Uterus (tissue), 4 donors: Measurements from ENCODE around the gene FARP2. TPM values are rescaled to one million over a fixed set of nuclear protein-coding genes. Genes with fewer than 3 reads are reported as not detected.

Source experiments
- DNase-seq, 2 donors: peaks; one replicate each; pipeline ENCODE4 v3.0.0-alpha.2; 2019 to 2020
- H3K27ac ChIP-seq, 2 donors: fragments of 200-600 bp; sonication (generic); 1 replicate in 1 of 2; 2 replicates in 1 of 2; pipeline ENCODE4 v1.5.1; 2016 to 2018
- H3K27me3 ChIP-seq, 2 donors: fragments of 200-600 bp; sonication (generic); one replicate each; pipeline ENCODE4 v1.5.1; 2018 to 2019; ENCODE audit warnings: control low read depth in 1 of 2
- H3K36me3 ChIP-seq, 2 donors: fragments of 200-600 bp; sonication (generic); one replicate each; pipeline ENCODE4 v1.5.1; 2019; ENCODE audit warnings: control low read depth in 1 of 2
- H3K4me1 ChIP-seq, 2 donors: fragments of 200-600 bp; sonication (generic); one replicate each; pipeline ENCODE4 v1.5.1; 2018 to 2019; ENCODE audit warnings: control low read depth in 1 of 2
- H3K4me3 ChIP-seq, 2 donors: fragments of 200-600 bp; sonication (generic); 1 replicate in 1 of 2; 2 replicates in 1 of 2; pipeline ENCODE4 v1.5.1; 2018 to 2019; ENCODE audit warnings: mild to moderate bottlenecking in 1 of 2
- H3K9me3 ChIP-seq, 2 donors: fragments of 200-600 bp; sonication (generic); one replicate each; pipeline ENCODE4 v1.5.1; 2019; ENCODE audit warnings: control low read depth in 1 of 2
- POLR2A ChIP-seq, 2 donors: fragments of 450-650 bp; IDR thresholded peaks; one replicate each; pipeline ENCODE4 v1.6.1; 2016; ENCODE audit warnings: antibody characterized with exemption in 2 of 2, mild to moderate bottlenecking in 1 of 2, moderate library complexity in 1 of 2
- intact Hi-C: fragments of 100-400 bp; cut with DNase I; formaldehyde crosslinking; loops from one replicate; pipeline ENCODE4 v1.15.1; 2023; ENCODE audit warnings: low total_unique reads
- total RNA-seq, 4 donors: library from RNA; depleted of rRNA in 3 of 4; stranded (reverse); fragments of >200 nt in 3 of 4; gene quantifications; one replicate each; pipeline versions ENCODE4 v1.1.0 to v1.2.4, GENCODE V29; 2014 to 2023
- TF ChIP-seq, protein P1 (sequence below), 4 experiments: fragments of 200-600 bp in 2 of 4; fragments of 450-650 bp in 2 of 4; sonication (generic) in 2 of 4; IDR thresholded peaks; one replicate each; pipeline ENCODE4 v1.5.1; 2016 to 2019; ENCODE audit warnings: antibody characterized with exemption in 4 of 4, mild to moderate bottlenecking in 2 of 4, moderate library complexity in 1 of 4
- donor health status: DM: yes; HTN: yes; CAD: no.

FARP2 gene
- total RNA-seq, 4 donors from 2014 or later = 20.0 to 92.0 (median 40.6) TPM

DNA sequence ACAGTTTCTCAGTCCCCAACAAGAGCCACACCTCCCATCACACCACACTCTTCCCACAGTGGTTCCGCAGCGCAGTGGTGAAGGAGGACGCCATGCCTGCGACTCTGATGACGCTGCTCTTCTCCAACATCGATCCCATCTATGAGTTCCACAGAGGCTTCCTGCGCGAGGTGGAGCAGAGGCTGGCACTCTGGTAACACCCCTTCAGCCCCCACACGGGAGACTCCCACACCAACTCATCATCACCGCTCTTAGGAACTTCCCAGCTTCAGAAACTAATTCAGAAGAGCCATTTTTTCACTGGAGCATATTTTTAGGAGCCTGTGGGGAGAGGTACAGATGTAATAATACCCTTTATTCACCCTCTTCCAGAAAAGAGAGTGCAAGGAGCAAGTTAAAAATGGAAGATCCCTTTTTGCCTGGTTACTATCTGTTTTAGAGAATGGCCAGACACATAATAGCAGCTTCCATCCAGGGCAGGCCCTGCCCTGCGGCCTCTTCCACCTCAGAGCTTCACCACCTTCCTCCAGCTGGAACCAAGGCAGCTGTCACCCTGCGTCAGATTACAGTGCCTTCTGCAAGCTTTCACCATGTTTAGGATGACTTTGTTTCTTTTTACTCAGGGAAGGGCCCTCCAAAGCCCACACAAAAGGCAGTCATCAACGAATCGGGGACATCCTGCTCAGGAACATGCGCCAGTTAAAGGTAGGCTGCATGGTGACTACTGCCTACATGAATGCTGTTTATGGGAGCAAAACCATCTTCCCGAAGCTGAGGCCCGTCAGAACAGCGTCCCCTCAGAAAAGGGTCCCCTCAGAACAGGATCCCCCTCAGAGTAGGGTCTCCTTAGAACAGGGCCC, 107.4 kb downstream of the FARP2 start:
- TF ChIP-seq POLR2A (IDR thresholded peaks at IDR 0.05) = no peak
- TF ChIP-seq, protein P1, sequence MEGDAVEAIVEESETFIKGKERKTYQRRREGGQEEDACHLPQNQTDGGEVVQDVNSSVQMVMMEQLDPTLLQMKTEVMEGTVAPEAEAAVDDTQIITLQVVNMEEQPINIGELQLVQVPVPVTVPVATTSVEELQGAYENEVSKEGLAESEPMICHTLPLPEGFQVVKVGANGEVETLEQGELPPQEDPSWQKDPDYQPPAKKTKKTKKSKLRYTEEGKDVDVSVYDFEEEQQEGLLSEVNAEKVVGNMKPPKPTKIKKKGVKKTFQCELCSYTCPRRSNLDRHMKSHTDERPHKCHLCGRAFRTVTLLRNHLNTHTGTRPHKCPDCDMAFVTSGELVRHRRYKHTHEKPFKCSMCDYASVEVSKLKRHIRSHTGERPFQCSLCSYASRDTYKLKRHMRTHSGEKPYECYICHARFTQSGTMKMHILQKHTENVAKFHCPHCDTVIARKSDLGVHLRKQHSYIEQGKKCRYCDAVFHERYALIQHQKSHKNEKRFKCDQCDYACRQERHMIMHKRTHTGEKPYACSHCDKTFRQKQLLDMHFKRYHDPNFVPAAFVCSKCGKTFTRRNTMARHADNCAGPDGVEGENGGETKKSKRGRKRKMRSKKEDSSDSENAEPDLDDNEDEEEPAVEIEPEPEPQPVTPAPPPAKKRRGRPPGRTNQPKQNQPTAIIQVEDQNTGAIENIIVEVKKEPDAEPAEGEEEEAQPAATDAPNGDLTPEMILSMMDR (IDR thresholded peaks at IDR 0.05) = no peak
- Histone ChIP-seq H3K4me1 (no peaks in the 10 kb centered on the region), H3K27me3 (no peaks in the 10 kb centered on the region), H3K36me3 (no peaks in the 10 kb centered on the region), H3K27ac (no peak overlapping the region), H3K4me3 (no peak overlapping the region), H3K9me3 (no peaks in the 10 kb centered on the region)
- DNase-seq = no peak
- intact Hi-C loops = no loop called here

DNA sequence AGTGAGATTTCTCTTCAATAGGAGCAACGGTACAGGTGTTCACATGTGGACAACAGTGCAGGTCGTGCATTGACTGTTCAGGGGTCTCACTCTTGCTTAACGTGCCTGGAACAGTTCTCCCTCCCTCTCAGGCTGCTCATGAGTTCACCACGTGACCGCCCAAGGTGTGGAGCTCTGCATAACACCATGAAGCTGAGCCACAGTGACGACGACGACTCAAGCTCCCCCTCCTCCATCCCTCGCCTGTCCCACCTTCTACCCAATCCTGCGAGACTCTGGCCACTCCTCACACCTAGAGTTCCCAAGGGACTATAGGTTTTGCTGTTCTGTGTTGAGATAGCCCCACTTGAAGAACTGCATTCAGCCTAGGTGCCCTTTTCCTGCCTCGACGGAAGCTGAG, 109.5 kb downstream of the FARP2 start:
- Histone ChIP-seq H3K9me3 (no peaks in the 10 kb centered on the region), H3K4me1 (no peaks in the 10 kb centered on the region), H3K4me3 (no peak overlapping the region), H3K27ac (no peak overlapping the region), H3K27me3 (no peaks in the 10 kb centered on the region), H3K36me3 (no peaks in the 10 kb centered on the region)
- TF ChIP-seq, protein P1 (IDR thresholded peaks at IDR 0.05) = no peak
- TF ChIP-seq POLR2A (IDR thresholded peaks at IDR 0.05) = no peak
- intact Hi-C loops = no loop called here
- DNase-seq = no peak

DNA sequence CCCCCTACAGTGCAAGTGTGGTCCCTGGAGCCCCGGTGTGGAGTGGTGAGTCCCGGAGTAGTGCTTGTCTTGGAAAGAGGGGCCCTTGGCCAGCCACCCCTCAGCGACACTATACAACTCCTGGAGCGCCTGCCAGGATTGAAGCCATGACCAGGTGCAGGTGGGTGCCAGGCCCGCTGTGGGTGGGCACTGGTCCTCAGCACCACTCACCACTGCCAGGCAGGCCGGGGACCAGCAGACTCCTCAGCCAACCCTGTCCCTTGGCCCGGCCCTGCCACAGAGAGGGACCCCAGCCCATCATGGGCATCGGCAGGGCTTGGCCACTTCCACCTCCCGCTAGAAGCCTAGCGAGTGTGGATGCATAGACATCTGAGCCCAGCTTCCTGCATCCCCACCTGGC, 110.1 kb downstream of the FARP2 start:
- H3K4me3 ChIP-seq = no peak overlapping the region
- DNase-seq = no peak
- TF ChIP-seq, protein P1 (IDR thresholded peaks at IDR 0.05) = no peak
- TF ChIP-seq POLR2A (IDR thresholded peaks at IDR 0.05) = no peak
- intact Hi-C loops = no loop called here
- no peaks in the 10 kb centered on the region for H3K9me3 ChIP-seq
- H3K36me3 ChIP-seq = no peaks in the 10 kb centered on the region
- H3K27me3 ChIP-seq = no peaks in the 10 kb centered on the region
- no peaks in the 10 kb centered on the region for H3K4me1 ChIP-seq
- H3K27ac ChIP-seq = no peak overlapping the region

DNA sequence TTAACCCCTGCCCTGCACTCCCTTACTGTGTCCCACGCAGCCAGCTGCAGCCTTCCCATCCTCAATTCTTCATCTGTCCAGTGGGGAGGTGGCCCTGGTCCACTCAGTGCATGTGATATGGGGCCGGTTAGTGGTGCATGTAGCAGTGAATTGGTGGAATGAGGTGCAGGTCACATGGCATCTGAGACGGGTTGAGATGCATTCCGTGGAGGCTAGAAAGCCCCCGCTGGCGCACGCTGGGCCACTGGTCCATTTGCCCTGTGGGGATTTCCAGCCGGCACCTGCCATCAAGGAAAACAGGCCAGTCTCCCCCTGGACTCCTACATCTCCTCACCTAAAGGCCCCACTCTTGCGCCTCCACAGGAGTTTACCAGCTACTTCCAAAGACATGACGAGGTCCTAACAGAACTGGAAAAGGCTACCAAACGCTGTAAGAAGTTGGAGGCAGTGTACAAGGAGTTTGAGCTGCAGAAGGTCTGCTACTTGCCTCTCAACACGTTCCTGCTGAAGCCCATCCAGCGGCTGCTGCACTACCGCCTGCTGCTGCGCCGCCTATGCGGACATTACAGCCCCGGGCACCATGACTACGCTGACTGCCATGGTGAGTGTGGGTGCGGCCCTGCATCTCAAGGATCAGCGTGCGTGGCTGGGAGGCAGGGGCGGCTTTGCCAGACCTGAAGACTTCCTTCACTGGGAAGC, 111.8 kb downstream of the FARP2 start:
- Histone ChIP-seq H3K9me3 (no peaks in the 10 kb centered on the region), H3K36me3 (no peaks in the 10 kb centered on the region), H3K4me3 (no peak overlapping the region), H3K27ac (no peak overlapping the region), H3K4me1 (no peaks in the 10 kb centered on the region), H3K27me3 (no peaks in the 10 kb centered on the region)
- TF ChIP-seq POLR2A (IDR thresholded peaks at IDR 0.05) = no peak
- TF ChIP-seq, protein P1 (IDR thresholded peaks at IDR 0.05) = no peak
- no peak for DNase-seq
- intact Hi-C loops = no loop called here

DNA sequence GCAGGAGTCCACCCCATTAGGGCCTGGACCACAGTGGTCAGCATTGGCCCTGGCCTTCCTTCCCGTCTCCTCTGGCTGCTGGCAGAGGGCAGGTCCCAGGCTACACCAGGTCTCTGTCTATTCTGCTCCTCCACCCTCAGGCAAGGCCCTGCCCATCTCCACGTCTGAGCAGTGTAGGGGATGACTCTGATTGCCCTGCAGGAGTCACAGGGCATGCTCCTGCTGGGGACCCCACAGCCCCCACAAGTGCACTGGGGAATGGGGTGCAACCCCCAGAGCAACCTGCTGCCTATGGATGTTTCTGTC, 112.3 kb downstream of the FARP2 start:
- no peak for DNase-seq
- Histone ChIP-seq H3K4me1 (no peaks in the 10 kb centered on the region), H3K9me3 (no peaks in the 10 kb centered on the region), H3K27ac (no peak overlapping the region), H3K27me3 (no peaks in the 10 kb centered on the region), H3K36me3 (no peaks in the 10 kb centered on the region), H3K4me3 (no peak overlapping the region)
- no peak for TF ChIP-seq POLR2A (IDR thresholded peaks at IDR 0.05)
- intact Hi-C loops = no loop called here
